HG03159 (cell line): ENCODE data around the gene BMP15.

Source experiments
- ATAC-seq: cut with Tn5 transposase; IDR thresholded peaks from one replicate; pipeline ENCODE4 v1.9.1; 2021; ENCODE audit warnings: mild to moderate bottlenecking, moderate library complexity; ENCODE audit not compliant: unreplicated experiment

The BMP15 gene

GRCh38 chrX:50910685-50911176 lies at the start of gene BMP15:
Gene BMP15, plus strand, starts transcription at chrX:50910735. Its CDS starts 49 bp downstream, at chrX:50910784.
- no peak for ATAC-seq

- no peak for ATAC-seq
These were observed 47.1 kb upstream of the BMP15 start for GRCh38 chrX:50863471-50863870.

DNA sequence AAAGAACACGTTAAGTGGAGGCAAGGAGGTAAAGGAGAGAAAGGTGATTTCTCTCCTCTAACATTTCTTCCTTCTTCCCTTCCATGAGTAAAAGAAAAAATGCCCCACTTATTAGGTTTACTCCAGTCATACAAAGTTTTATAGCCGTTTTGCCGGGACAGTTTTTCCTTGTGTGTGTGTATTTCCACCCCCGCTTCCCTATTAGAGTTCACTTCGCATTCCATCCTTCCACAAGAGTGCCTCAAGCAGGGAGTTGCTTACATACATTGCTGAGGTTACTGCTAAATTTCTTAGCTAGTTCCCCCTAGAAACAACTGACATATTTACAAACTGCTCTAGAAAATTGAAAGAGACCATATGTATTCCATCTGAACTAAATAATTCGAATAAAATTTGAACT lies 45.2 kb upstream of the BMP15 start:
- ATAC-seq: no peak

GRCh38 chrX:50871922-50872453 lies 38.5 kb upstream of the BMP15 start:
- no peak for ATAC-seq

- ATAC-seq: no peak
These were observed 35.7 kb upstream of the BMP15 start for GRCh38 chrX:50874876-50875275.

DNA sequence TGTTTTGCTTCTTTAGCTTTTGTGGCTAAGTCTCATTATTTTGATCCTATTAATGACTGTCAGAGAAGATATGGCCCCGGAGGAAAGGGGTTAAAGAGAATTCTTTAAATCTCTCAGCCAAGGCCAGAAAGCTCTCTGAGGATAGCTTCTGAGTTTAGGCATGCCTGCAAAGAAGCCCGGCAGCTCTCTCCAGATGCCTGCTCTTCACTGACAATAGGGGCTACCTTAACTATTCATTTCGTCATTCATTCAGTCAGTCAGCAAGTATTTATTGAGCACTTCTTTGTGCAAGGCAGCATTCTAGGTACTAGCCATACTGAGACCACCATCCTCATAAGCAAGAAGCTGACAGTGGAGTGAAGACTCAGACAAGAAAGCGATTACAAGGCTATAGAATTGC lies 34.0 kb upstream of the BMP15 start:
- ATAC-seq: no peak

GRCh38 chrX:50877310-50877709 lies 33.2 kb upstream of the BMP15 start:
- ATAC-seq: no peak

- no peak for ATAC-seq
These were observed 29.5 kb upstream of the BMP15 start for GRCh38 chrX:50881028-50881427.

DNA sequence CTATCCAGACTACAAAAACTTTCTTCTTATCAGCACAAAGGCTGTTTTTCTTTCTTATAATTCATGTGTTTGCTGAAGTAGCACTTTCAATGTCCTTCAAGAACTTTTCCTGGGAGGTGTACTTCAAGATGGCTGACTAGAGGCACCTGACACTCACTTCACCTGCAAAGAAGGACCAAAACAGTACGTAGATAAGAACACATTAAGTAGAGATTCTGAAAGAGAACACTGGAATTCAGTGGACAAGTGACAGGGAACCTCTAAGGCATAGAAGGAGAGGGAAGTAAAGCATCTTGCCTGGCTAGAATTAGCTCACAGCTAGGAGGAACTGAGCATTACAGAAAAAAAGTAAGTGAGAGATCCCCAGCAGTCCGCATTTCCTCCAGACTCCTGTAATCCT lies 21.7 kb upstream of the BMP15 start:
- no peak for ATAC-seq

- no peak for ATAC-seq
These were observed 21.0 kb upstream of the BMP15 start for GRCh38 chrX:50889582-50889981.

- no peak for ATAC-seq
These were observed 17.5 kb upstream of the BMP15 start for GRCh38 chrX:50893047-50893446.

DNA sequence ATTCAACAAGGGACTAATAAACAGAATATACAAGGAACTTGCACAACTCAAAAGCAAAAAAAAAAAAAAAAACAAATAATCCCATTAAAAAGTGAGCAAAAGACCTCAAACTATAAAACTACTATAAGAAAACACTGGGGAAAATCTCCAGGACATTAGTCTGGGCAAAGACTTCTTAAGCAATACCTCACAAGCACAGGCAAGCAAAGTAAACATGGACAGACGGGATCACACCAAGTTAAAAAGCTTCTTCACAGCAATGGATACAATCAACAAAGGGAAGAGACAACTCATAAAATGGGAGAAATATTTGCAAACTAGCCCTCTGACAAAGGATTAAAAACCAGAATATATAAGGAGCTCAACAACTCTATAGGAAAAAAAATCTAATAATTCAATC lies 17.1 kb upstream of the BMP15 start:
- ATAC-seq: no peak

DNA sequence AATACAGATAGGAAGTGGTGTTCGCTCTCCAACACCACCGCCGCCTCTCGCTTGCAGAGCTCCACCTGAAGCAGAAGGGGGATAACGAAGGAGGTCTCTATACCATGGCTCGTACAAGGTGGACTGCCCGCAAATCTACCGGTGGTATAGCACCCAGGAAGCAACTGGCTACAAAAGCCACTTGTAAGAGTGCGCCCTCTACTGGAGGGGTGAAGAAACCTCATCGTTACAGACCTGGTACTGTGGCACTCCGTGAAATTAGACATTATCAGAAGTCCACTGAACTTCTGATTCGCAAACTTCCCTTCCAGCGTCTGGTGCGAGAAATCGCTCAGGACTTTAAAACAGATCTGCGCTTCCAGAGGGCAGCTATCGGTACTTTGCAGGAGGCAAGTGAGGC lies 5.2 kb upstream of the BMP15 start:
- ATAC-seq: no peak

DNA sequence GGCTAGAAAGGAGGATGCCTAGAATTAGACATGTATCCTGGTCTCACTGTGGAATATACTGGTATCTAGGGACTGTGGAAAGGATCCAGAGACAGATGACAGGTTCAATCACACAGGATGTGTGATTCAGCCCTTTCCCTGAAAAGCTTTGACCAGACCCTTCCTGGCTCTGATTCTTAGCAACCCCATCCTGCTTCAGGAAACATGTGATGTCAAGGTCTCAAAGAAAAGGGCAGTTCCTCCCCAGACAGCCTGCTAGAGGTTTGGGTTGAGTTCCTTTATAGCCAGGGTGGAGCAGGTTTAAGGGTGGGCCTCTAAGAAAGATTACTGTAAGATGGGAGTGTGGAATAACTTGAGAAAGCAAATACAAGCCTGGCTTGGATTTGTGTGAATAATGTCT lies 3.0 kb downstream of the BMP15 start:
- ATAC-seq: no peak

DNA sequence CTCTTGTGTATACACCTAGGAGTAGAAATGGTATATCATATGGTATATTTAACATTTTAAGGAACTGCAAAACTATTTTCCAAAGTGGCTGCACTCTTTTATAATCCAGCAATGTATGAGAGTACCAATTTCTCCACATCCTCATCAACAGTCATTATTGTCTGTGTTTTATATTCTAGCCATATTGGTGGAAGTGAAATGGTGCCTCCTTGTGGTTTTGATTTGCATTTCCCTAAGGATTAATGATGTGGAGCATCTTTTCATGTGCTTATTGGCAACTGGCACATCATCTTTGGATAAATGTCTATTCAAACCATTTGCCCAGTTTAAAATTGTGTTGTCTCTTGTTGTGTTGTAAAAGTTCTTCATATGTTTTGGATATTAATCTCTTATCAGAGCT lies 9.6 kb downstream of the BMP15 start:
- ATAC-seq: no peak

DNA sequence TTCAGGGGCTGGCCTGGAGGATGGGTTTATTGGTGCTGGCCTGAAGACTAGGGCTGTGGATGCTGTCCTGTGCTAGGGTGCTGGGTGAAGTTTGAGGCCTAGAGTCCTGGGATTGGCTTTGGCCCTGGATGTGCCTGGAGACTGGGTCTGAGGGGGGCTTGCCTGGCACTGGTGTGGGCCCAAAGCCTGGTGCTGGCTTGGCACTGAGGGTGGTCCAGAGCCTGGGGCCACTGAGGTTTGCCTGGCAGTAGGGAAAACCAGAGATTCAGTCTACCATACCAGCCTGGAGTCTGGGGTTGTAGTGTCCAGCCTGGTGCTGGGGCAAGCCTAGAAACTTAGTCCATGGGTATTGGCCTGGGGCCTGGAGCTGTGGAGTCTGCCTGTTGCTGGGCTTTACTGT lies 16.6 kb downstream of the BMP15 start:
- no peak for ATAC-seq

DNA sequence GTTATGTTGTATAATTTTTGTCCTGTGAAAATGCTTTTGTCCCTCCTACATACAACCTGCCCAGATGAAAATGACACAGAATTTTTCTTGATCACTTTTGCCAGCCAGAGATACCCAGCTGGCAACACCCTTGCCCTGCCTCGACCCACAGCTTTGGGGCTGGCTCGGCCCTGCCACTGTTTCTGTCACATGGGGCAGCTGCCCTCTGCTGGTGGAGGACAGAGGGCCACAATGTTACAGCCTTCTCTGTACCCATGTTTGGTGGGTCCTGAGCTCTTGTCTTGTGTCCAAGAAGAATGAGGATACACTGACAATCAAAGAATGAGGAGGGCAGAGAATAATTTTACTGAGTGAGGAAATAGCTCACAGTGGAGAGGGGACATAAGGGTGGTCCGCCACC lies 31.1 kb downstream of the BMP15 start:
- ATAC-seq: no peak

DNA sequence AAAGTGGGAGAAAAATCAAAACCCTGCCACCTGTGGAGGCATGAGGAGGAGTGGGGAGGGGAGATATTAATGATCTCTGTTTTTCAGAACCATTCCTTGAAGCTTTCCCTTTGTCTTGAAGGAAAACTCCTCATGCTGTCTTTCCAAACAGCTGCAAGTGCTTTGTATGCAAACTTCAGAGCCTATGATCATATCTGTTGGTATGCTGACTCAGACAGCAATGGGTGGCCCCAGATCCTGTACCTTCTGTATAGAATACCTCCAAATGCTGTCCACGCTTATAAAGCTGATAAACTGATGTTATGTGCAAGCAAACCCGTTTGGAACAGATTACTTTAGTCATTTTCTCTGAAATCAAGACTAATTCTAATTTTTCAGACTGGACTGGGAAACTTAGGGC lies 31.9 kb downstream of the BMP15 start:
- no peak for ATAC-seq

DNA sequence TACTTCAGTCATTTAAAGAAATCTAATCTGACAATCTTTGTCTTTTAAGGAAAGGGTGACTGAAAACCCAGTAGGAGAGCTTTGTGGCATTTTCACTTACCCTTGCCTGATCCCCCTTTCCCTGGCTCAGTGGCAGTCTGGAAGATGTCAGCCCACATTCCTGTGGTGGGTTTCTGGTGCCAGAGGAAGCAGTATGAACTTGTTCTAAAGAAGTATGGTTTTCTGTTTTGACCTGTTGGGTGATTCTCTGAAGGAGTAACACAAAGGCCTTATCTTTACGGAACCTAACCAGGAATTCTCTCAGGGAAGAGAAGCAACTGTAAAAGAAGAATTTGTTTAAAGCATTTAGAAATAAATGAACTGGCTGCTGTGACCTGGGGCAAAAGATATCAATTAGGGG lies 41.9 kb downstream of the BMP15 start:
- ATAC-seq: no peak

GRCh38 chrX:50953832-50954231 lies 43.3 kb downstream of the BMP15 start:
- no peak for ATAC-seq

DNA sequence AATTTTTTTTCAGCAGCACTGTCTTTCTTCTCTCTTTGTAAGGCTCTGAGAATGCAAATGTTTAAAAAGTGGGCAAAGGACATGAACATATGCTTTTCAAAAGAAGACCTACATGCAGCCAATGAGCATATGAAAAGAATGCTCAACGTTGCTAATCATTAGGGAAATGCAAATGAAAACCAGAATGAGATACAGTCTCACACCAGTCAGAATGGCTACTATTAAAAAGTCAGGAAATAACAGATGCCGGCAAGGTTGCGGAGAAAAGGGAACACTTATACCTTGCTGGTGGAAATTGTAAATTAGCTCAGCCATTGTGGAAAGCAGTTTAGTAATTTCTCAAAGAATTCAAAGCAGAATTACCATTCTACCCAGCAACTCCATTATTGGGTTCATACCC lies 51.6 kb downstream of the BMP15 start:
- ATAC-seq: no peak

DNA sequence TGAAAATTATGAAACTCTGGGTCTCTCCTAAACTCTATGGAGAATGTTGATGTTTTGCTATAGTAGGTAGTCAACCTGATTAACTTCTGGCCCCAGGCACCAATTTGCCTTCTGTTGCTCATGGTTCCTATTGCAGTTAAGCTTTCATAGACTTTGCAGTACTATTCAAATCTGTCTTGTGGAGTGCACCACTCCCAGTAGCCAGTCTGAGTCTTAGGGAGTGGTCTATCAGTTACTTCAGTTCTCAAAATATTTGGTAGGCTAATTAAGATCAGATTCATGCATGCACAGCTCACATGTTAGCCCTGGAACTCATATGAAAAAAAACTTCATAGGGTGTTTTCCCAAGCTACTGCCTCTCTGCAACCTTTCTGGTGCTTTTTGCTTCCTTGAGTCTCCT lies 53.3 kb downstream of the BMP15 start:
- no peak for ATAC-seq
